GM13976 (cell line): Measurements from ENCODE around the gene POLG.

Experiments used
- DNase-seq: peaks from one replicate; pipeline ENCODE4 v3.0.0; 2012; ENCODE audit warnings: low spot score
- in situ Hi-C: fragments of 300-500 bp; cut with MboI; formaldehyde crosslinking; loops from one replicate; pipeline ENCODE4 v1.12.0; 2022; ENCODE audit warnings: low sequenced_read_pairs, mixed read lengths, inconsistent platforms; ENCODE audit not compliant: unreplicated experiment
- TF ChIP-seq, protein P1 (sequence below): IDR thresholded peaks from 2 replicates; pipeline ENCODE4 v1.5.1; 2012; ENCODE audit warnings: borderline replicate concordance, mild to moderate bottlenecking; ENCODE audit not compliant: insufficient read depth; ENCODE audit errors: extremely low read depth, missing control alignments, control extremely low read depth

The POLG gene

DNA sequence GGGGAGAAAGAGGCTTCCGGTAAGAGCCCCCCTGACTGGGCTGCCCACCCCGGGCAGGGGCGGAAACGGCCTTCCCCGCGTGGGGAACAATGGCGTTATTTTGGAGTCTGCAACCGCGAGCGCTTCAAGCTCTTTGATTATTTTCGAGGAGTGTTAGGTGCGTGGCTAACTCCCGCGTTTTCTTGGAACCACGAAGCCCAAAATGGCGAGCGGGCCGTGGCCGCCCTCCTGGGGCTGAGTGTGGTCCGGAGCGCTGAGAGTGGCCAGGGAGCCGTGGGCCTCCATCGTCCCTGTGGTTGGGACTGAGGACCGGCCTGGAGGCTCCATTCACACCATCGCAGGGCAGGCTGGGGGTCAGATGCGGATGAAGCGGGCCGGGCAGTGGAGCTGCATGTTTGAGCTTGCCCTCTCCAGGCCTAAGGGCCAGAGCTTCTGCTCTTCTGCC lies 44.6 kb upstream of the POLG start:
- DNase-seq: no peak
- in situ Hi-C loops: no loop called here
- TF ChIP-seq, protein P1, sequence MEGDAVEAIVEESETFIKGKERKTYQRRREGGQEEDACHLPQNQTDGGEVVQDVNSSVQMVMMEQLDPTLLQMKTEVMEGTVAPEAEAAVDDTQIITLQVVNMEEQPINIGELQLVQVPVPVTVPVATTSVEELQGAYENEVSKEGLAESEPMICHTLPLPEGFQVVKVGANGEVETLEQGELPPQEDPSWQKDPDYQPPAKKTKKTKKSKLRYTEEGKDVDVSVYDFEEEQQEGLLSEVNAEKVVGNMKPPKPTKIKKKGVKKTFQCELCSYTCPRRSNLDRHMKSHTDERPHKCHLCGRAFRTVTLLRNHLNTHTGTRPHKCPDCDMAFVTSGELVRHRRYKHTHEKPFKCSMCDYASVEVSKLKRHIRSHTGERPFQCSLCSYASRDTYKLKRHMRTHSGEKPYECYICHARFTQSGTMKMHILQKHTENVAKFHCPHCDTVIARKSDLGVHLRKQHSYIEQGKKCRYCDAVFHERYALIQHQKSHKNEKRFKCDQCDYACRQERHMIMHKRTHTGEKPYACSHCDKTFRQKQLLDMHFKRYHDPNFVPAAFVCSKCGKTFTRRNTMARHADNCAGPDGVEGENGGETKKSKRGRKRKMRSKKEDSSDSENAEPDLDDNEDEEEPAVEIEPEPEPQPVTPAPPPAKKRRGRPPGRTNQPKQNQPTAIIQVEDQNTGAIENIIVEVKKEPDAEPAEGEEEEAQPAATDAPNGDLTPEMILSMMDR: no peak

DNA sequence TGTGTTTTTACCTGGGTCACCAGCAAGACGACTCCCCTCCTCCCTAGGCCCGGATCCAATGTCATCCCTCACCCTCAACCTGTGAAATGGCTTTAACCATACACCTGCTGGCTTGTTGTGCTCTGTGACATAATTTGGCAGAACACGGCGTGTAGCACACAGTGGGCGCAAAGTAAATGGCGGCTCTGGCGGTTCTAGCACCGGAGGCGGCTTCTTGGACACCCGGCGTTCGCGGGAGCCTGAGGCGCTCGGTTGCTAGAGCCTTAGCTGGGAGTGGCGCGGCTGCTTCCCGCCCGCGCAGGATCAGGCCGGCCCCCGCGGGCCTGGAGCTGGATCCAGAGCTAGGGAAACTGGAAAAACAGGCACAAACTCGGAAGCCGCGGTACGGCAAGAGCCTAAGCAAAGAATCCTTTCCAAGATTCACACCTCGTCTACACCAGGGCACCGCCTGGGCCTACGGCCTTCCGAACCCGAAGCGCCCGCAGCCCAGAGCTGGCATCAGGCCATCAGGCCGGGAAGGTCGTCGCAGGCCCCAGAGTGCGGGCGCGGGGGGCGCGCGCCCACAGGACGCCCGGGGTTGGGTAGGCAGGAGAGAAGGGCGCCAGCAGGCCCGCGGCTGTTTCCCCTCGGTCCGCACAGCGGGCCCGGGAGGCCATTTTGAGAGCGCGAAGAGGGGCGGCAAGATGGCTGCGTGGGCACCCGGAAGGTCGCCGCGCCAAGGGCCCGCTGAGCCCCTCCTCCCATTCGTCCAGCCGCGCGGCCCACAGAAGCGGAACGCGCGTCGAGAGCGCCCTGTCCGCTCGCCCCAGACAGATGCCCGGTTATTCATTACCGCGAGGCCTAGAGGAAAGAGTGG lies 43.9 kb upstream of the POLG start:
- in situ Hi-C loops: no loop called here
- TF ChIP-seq, protein P1: no peak
- DNase-seq: no peak

DNA sequence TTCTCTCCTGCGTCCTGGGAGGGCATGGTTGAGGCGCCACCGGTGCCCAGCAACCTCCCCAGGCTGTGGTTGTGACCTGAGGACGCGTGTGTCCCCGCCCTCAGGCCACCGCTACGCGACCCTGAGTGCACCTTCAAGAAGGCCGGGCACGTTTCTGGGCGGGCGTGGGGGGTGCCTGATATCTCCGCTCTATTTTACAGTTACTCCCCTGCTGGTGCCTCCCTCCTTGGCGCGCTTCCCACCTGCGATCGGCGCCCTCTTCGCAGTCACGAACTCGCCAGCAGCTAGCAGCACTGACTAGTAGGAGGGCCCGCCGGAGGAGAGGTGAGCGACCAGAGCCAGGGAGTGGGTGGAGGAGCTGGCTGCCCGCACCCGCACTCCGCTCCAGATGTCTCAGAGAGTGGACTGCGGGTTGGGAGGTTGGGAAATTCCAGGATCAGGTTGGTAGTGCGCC lies 43.2 kb upstream of the POLG start:
- TF ChIP-seq, protein P1: no peak
- in situ Hi-C loops: no loop called here
- no peak for DNase-seq

DNA sequence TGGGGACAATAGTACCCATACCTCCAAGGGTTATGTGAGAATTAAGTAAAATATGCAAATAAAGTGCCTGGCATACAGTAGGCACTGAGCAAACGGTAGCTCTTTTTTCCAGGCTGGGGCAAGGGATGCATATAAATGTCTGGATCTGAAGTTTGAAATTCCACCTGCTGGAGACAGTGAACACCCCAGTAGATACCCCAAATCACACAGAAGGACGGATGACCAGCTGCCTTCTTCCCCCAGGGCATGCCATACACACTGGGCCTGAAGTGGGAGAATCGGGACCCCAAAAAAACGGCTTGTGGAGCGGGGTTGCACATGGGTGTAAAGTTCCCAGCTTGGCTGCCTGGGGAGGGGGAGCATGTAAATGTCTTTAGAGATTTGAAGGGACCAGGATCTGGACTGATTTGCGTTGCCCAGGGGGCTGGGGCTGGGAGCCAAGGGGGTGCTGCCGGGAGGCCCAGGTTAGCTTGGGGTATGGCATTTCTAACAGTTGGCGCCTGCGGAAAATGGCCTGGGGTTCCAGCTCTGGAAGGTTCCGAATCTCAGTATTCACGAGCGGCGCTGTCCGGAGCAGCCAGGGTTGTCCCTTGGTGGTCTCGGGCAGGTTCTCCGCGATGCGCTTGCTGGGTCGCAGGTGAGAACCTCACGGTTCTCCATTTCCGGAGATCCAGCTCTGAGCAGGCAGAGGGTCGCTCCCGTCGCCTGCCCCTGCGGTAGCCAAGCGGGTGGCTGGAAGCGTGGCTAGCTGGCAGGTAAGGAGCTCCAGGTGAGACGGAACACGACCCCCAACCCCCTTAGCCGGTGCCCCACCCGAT lies 42.6 kb upstream of the POLG start:
- no peak for DNase-seq
- TF ChIP-seq, protein P1: no peak
- in situ Hi-C loops: no loop called here

DNA sequence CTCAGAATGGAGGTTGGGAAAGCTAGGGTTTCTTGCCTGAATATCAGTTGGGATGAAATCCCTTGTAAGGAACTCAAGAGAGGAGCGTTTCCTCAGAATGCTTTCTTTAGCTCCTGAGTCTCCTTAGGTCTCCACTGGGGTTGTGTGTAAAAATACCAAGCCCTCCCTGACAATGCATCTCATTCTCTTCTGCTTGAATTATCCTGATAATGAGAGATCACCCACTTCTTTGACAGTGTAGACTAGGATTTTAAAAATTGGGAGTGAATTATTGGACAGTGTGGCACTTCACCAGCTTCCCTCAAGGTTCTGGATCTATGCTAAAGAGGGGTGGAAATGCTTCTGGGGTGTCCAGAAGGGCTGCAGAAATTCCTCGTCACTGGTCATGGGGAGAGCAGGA lies 41.8 kb upstream of the POLG start:
- no peak for DNase-seq
- in situ Hi-C loops: no loop called here
- TF ChIP-seq, protein P1: no peak

GRCh38 chr15:89375093-89376005 lies 40.7 kb upstream of the POLG start:
- DNase-seq: no peak
- TF ChIP-seq, protein P1: no peak
- in situ Hi-C loops: no loop called here
